Astrocyte of the hippocampus (primary cell): ENCODE measurements around the gene CCDC12.

Source experiments
- DNase-seq: peaks from one replicate; pipeline ENCODE4 v3.0.0; 2011; ENCODE audit warnings: low read depth, low spot score

CCDC12 gene

DNA sequence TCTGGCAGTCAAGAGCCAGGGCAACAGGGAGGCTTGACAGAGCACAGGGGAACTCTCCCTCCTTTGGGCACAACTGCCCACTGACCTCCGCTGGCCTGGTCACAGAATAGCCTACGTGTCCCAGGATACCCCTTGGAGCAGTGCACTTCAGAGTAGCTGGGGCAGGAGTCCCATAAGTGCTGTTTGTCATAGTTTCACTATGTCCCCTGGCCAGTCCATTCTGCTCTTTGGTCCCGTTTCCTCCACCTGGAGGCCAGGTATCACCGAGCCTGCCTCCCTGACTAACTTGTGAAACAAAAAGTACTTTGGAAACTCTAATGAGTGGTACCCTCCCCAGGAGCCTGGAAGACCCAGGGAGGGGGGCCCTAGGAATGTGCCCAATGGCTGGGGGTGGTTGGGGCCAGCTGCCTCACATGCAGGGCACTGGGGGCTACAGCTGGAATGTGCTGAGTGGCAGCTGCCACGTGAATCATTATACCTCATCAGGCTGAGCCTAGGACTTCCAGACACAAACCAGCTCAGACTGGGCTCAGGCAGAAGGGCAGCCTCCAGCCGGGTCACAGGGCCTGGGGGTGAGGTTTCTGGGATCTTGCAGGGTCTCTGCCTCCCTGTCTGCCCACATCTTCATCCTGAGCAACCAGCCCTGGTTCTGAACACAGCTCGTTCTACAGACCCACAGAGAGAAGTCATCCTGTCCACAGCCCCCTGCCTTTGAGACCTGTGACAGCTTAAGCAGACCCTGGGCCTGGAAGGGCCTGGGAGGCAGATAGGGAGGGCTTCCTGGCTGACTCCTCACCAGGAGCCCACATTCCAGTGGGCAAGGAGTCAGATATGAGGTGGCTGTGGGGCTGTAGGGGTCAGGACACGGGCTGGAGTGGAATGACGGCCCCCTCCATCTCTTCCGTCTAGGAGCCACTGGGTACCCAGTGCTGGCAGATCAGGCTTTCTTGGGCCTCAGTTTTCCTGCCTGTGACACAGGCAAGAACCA, 99.9 kb downstream of the CCDC12 start:
- no peak for DNase-seq

DNA sequence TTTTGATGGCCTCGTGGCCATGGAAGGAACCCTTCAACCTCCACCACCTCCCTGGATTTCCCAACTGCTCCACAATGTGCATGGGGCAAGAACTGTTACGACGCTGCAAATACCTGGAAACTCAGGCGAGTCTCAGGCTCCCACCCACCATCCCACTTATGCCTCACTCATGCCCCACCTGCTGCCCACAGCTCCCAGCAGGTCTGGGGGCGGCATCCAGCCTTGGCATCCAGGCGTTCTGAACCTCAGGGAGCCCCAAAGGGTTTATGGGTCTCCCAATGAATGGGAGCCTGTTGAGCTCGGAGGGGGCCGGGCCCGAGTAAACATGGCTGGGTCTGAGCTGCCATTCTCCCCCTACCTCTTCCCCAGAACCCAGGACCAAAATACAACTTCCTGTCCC, 101.0 kb downstream of the CCDC12 start:
- no peak for DNase-seq

DNA sequence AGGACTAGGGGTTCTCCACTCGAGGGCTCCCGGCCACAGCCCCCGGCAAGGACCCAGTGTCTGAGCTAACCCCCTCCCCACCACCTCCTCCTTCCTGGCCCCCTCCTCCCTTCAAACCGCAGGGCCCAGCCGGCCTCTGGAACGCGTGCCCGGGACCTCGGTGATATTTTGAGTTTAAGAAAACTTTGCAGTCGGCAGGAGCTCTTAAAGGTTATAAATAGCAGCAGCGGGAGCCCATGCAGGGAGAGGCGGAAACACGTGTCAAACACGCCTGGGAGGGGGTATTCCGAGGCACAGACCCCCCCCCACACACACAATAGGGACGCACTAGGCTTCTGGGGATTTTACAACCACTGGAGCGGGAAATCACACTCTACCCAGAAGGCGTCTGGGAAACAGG, 102.1 kb downstream of the CCDC12 start:
- peak; percentile 31 for DNase-seq

DNA sequence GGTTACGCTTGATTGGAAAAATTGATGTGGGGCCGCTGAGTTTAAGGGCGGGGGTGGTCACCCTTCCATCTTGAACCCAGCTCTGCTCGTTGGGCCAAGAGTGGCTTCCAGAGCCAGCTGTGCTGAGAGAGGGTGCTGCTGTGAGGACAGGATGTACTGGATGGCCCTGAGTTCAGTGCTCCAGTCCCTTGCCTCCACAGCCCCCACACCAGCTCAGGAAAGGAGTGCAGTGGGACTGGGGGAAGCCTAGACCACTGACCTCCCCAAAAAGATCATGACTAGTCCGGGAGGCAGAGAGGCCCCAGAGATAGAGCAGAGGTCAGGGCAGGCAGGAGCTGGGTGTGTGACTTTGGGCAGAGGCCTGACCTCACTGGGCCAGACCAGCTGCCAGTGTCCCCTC, 103.0 kb downstream of the CCDC12 start:
- DNase-seq = no peak
